Measurements from ENCODE around the gene SELENOS. TPM values are rescaled to one million over a fixed set of nuclear protein-coding genes. Genes with fewer than 3 reads are reported as not detected.

Gene SELENOS
- total RNA-seq, 2 experiments from 2014 or later, result 13.1 to 15.3 TPM

DNA sequence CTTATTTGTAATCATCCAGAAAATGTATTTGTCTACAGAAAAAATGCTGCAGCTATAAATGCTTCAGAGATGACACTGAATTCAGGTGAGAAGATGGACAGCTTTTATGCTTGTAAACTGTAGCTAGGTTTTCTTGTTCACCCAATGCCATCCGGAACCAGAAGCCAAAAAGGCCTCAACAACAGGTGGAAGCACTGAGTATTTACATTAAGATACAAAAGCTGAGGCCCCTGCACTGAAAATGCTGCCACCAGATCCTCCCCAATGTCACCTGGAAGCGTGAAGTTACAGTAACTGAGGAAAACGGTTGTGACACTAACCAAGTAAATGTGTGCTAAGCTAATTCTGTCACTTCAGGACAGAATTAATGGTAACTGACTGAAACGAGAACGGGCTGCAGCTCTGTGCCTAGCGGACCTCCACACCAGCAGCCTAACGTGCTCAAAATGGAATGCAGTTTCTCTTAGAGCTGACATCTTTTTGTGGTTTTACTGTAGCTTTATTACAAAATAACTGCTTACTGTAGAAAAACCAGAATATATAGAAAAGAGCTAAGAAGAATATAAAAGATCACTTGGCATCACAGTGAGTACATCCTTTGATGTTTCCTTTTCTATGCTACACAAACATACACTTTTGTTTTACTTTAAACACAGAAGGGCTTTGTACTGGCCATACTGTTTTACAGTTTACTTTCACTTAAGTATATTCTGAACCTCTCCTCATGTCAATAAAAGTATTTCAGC, 33.1 kb downstream of the SELENOS start:
- DNase-seq, result peak; percentile 23
- Mint-ChIP-seq H3K9me3 (no peaks in the 10 kb centered on the region), H3K36me3 (ENCODE audit: low read depth) (peaks cover 14% of the 10 kb centered on the region), H3K4me1 (ENCODE audit: low read depth) (peaks cover 87% of the 10 kb centered on the region), H3K27ac (no peak overlapping the region), H3K27me3 (ENCODE audit: low read depth) (no peaks in the 10 kb centered on the region), H3K4me3 (peak overlapping the region; percentile 4)
- intact Hi-C loops (cut with micrococcal nuclease), result loop anchor here (5.0 kb wide), 1 partner anchor 647 kb away; no protein-coding TSS in a partner anchor
- CTCF ChIA-PET, result interaction anchor here (0.8 to 1.5 kb wide), 7 partner anchors 8 to 236 kb away, joined by 3 to 6 read pairs (median 4); no protein-coding TSS in a partner anchor

DNA sequence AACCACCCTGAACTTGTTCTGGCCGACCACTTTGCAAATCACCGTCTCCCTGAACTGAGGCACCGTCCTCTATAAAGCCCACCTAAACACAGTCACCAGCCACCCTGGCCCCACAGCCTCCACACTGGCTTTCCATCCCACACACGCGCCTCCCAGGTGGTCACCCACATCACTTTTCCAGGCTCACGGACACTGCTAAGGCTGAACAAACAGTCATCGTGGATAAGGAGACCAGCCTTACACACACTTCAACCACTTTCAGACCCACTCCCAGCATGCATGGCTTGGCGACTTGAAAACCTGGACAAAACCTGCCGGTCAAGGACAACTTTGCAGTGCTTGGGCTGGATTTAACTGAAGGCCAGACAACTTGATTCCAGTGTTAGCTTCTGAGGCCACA, 33.9 kb downstream of the SELENOS start:
- CTCF ChIA-PET, result interaction anchor here (0.7 to 1.5 kb wide), 5 partner anchors 15 to 235 kb away, joined by 3 to 6 read pairs (median 4); no protein-coding TSS in a partner anchor
- intact Hi-C loops (cut with micrococcal nuclease), result loop anchor here (2.0 to 5.0 kb wide), 3 partner anchors 15 to 646 kb away; no protein-coding TSS in a partner anchor
- Mint-ChIP-seq H3K9me3 (no peaks in the 10 kb centered on the region), H3K4me3 (no peak overlapping the region), H3K27ac (peak overlapping the region; percentile 22), H3K4me1 (ENCODE audit: low read depth) (peaks cover 89% of the 10 kb centered on the region), H3K36me3 (ENCODE audit: low read depth) (peaks cover 12% of the 10 kb centered on the region), H3K27me3 (ENCODE audit: low read depth) (no peaks in the 10 kb centered on the region)
- no peak for DNase-seq

GRCh38 chr15:101242999-101243336, 34.3 kb downstream of the SELENOS start:
- Mint-ChIP-seq H3K27me3 (ENCODE audit: low read depth) (no peaks in the 10 kb centered on the region), H3K9me3 (no peaks in the 10 kb centered on the region), H3K36me3 (ENCODE audit: low read depth) (peaks cover 12% of the 10 kb centered on the region), H3K4me1 (ENCODE audit: low read depth) (peaks cover 84% of the 10 kb centered on the region), H3K27ac (peak overlapping the region; percentile 76), H3K4me3 (no peak overlapping the region)
- CTCF ChIA-PET, result interaction anchor here (0.7 to 1.5 kb wide), 4 partner anchors 24 to 234 kb away, joined by 3 to 6 read pairs (median 4); no protein-coding TSS in a partner anchor
- no peak for DNase-seq
- intact Hi-C loops (cut with micrococcal nuclease), result loop anchor here (1.0 to 5.0 kb wide), 5 partner anchors 14 to 646 kb away; no protein-coding TSS in a partner anchor

DNA sequence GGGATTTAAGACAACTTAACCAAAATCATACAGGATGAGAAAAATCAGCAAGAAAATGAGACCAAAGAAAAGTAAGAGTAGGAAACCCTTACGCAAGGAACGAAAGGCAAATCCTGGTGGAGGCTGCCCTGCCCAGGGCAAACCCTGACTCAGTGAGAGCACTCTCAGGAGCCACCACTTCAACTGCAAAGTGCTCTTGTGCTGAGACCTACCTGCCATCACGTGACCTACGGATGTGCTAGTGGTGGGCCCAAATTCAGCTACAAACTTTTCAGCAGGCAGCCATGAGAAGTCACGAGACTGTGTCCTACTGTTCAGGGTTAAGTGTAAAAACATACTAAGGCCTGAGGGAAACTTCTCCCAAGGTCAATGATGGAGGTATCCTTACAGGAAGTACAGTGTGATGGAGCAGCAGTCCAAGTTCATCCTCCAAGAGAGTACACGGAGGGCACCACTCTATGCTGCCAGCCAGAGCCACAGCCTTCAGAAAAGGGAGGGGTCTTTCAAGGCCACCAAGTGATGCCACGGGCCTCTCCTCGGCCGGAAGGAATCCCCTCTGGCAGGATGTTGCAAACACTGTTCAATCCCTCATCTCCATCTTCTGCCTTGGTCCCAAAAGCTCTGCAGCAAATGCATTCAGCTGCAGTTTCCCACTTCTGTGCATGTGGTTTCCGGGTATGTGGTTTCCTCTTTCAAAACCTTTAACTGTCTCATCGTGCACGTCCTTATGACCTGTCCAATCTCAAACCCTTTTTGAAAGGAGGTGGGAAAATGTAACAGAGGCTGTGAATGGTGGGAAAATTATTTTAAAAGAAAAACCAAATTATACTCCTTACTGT, 34.9 kb downstream of the SELENOS start:
- CTCF ChIA-PET, result interaction anchor here (0.7 to 1.5 kb wide), 3 partner anchors 25 to 234 kb away, joined by 3 to 5 read pairs (median 3); no protein-coding TSS in a partner anchor
- peak; percentile 81 for DNase-seq
- H3K27ac Mint-ChIP-seq, result peak overlapping the region; percentile 76
- H3K4me1 Mint-ChIP-seq (ENCODE audit: low read depth), result peaks cover 79% of the 10 kb centered on the region
- H3K4me3 Mint-ChIP-seq, result no peak overlapping the region
- intact Hi-C loops (cut with micrococcal nuclease), result loop anchor here (1.0 to 5.0 kb wide), 5 partner anchors 14 to 645 kb away; no protein-coding TSS in a partner anchor
- no peaks in the 10 kb centered on the region for H3K9me3 Mint-ChIP-seq
- peaks cover 12% of the 10 kb centered on the region for H3K36me3 Mint-ChIP-seq (ENCODE audit: low read depth)
- H3K27me3 Mint-ChIP-seq (ENCODE audit: low read depth), result no peaks in the 10 kb centered on the region

- intact Hi-C loops (cut with micrococcal nuclease), result loop anchor here (5.0 kb wide), 1 partner anchor 643 kb away; no protein-coding TSS in a partner anchor
- H3K36me3 Mint-ChIP-seq (ENCODE audit: low read depth), result peaks cover 16% of the 10 kb centered on the region
- H3K27me3 Mint-ChIP-seq (ENCODE audit: low read depth), result no peaks in the 10 kb centered on the region
- CTCF ChIA-PET, result interaction anchor here (0.8 to 1.6 kb wide), 6 partner anchors 18 to 172 kb away, joined by 3 to 5 read pairs (median 3); no protein-coding TSS in a partner anchor
- H3K9me3 Mint-ChIP-seq, result no peaks in the 10 kb centered on the region
- no peak overlapping the region for H3K27ac Mint-ChIP-seq
- H3K4me1 Mint-ChIP-seq (ENCODE audit: low read depth), result peaks cover 70% of the 10 kb centered on the region
- DNase-seq, result no peak
- no peak overlapping the region for H3K4me3 Mint-ChIP-seq
These were observed 36.9 kb downstream of the SELENOS start for GRCh38 chr15:101240358-101240757.

DNA sequence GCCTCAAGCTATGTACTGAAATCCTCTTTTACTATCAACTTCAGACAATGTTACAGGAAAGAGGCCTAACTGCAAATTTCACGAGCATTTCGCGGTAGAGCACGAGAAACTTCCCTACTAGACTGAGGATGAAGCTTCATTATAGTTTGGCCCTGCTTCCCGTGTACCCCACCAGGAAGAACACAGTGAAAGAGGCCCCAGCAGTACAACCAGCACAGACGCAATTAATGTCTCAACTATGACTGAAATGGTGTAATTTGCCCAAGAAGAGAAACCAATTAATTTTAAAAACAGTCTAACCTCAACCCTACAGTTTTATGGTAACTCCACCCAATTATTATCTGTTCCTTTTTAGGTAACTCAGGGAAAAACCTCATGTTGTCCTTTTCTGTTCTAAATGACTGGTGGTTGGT, 37.6 kb downstream of the SELENOS start:
- peaks cover 19% of the 10 kb centered on the region for H3K36me3 Mint-ChIP-seq (ENCODE audit: low read depth)
- intact Hi-C loops (cut with micrococcal nuclease), result loop anchor here (5.0 kb wide), 1 partner anchor 642 kb away; no protein-coding TSS in a partner anchor
- H3K27me3 Mint-ChIP-seq (ENCODE audit: low read depth), result no peaks in the 10 kb centered on the region
- CTCF ChIA-PET, result interaction anchor here (0.8 to 1.6 kb wide), 8 partner anchors 9 to 151 kb away, joined by 3 to 5 read pairs (median 3); no protein-coding TSS in a partner anchor
- H3K9me3 Mint-ChIP-seq, result no peaks in the 10 kb centered on the region
- H3K4me1 Mint-ChIP-seq (ENCODE audit: low read depth), result peaks cover 67% of the 10 kb centered on the region
- peak overlapping the region; percentile 71 for H3K27ac Mint-ChIP-seq
- DNase-seq, result peak; percentile 35
- peak overlapping the region; percentile 35 for H3K4me3 Mint-ChIP-seq

- no peak for DNase-seq
- no peak overlapping the region for H3K27ac Mint-ChIP-seq
- intact Hi-C loops (cut with micrococcal nuclease), result no loop called here
- peaks cover 50% of the 10 kb centered on the region for H3K4me1 Mint-ChIP-seq (ENCODE audit: low read depth)
- H3K36me3 Mint-ChIP-seq (ENCODE audit: low read depth), result peaks cover 37% of the 10 kb centered on the region
- no peak overlapping the region for H3K4me3 Mint-ChIP-seq
- H3K9me3 Mint-ChIP-seq, result no peaks in the 10 kb centered on the region
- no peaks in the 10 kb centered on the region for H3K27me3 Mint-ChIP-seq (ENCODE audit: low read depth)
- CTCF ChIA-PET, result no interaction called here
These were observed 40.0 kb downstream of the SELENOS start for GRCh38 chr15:101237251-101237650.

GRCh38 chr15:101233651-101234280, 43.5 kb downstream of the SELENOS start:
- Mint-ChIP-seq H3K27ac (no peak overlapping the region), H3K36me3 (ENCODE audit: low read depth) (peaks cover 58% of the 10 kb centered on the region), H3K9me3 (no peaks in the 10 kb centered on the region), H3K4me3 (no peak overlapping the region), H3K27me3 (ENCODE audit: low read depth) (no peaks in the 10 kb centered on the region), H3K4me1 (ENCODE audit: low read depth) (peaks cover 31% of the 10 kb centered on the region)
- DNase-seq, result no peak
- intact Hi-C loops (cut with micrococcal nuclease), result no loop called here
- CTCF ChIA-PET, result no interaction called here

- peaks cover 5% of the 10 kb centered on the region for H3K9me3 Mint-ChIP-seq
- no peak overlapping the region for H3K4me3 Mint-ChIP-seq
- CTCF ChIA-PET, result no interaction called here
- no peak overlapping the region for H3K27ac Mint-ChIP-seq
- DNase-seq, result no peak
- peaks cover 67% of the 10 kb centered on the region for H3K36me3 Mint-ChIP-seq (ENCODE audit: low read depth)
- H3K4me1 Mint-ChIP-seq (ENCODE audit: low read depth), result peaks cover 35% of the 10 kb centered on the region
- H3K27me3 Mint-ChIP-seq (ENCODE audit: low read depth), result no peaks in the 10 kb centered on the region
- intact Hi-C loops (cut with micrococcal nuclease), result no loop called here
These were observed 44.6 kb downstream of the SELENOS start for GRCh38 chr15:101232677-101233076.

GRCh38 chr15:101228313-101228712, 49.0 kb downstream of the SELENOS start:
- CTCF ChIA-PET, result no interaction called here
- Mint-ChIP-seq H3K27me3 (ENCODE audit: low read depth) (no peaks in the 10 kb centered on the region), H3K9me3 (peaks cover 5% of the 10 kb centered on the region), H3K27ac (no peak overlapping the region), H3K4me1 (ENCODE audit: low read depth) (peaks cover 46% of the 10 kb centered on the region), H3K36me3 (ENCODE audit: low read depth) (peaks cover 70% of the 10 kb centered on the region), H3K4me3 (no peak overlapping the region)
- no peak for DNase-seq
- intact Hi-C loops (cut with micrococcal nuclease), result loop anchor here (2.0 kb wide), 1 partner anchor 14 kb away; no protein-coding TSS in a partner anchor

DNA sequence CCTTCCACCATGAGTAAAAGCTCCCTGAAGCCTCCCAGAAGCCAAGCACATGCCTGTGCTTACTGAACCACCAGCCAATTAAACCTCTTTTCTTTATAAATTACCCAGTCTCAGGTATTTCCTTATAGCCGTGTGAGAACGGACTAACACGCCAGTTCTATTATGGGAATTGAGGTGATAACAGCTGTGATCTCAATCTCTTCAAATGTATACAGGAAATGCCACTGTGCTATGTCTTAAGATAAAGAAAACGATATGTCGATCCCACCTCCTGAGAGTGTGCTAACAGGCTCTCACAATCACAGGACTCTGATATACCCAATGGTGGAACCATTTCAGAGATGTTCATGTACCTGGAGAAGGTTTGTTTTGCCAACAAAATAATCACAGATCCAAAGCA, 51.6 kb downstream of the SELENOS start:
- Mint-ChIP-seq H3K4me3 (no peak overlapping the region), H3K4me1 (ENCODE audit: low read depth) (peaks cover 53% of the 10 kb centered on the region), H3K27ac (no peak overlapping the region), H3K27me3 (ENCODE audit: low read depth) (no peaks in the 10 kb centered on the region), H3K36me3 (ENCODE audit: low read depth) (peaks cover 53% of the 10 kb centered on the region), H3K9me3 (peaks cover 5% of the 10 kb centered on the region)
- intact Hi-C loops (cut with micrococcal nuclease), result no loop called here
- no peak for DNase-seq
- CTCF ChIA-PET, result no interaction called here
